Neural progenitor cell (in vitro differentiated cells): ENCODE results near the gene YOD1. TPM values are rescaled to one million over a fixed set of nuclear protein-coding genes. Genes with fewer than 3 reads are reported as not detected.

ENCODE experiments used
- DNase-seq: peaks from one replicate; pipeline ENCODE4 v3.0.0-alpha.2; 2016; ENCODE audit warnings: low spot score
- H2AFZ ChIP-seq: fragments of 200-600 bp; sonication (generic); replicated peaks from 2 replicates; pipeline ENCODE4 v1.6.1; 2016; ENCODE audit warnings: antibody characterized with exemption
- H3F3A ChIP-seq: fragments of 200-600 bp; sonication (generic); 2 replicates; pipeline ENCODE4 v1.6.1; 2016; ENCODE audit warnings: antibody characterized with exemption, low read depth
- H3K27ac ChIP-seq: fragments of 200-600 bp; sonication (generic); 2 replicates; pipeline ENCODE4 v1.5.1; 2016; ENCODE audit warnings: mild to moderate bottlenecking
- H3K27me3 ChIP-seq: fragments of 200-600 bp; sonication (generic); 2 replicates; pipeline ENCODE4 v1.6.1; 2016; ENCODE audit warnings: mild to moderate bottlenecking, moderate library complexity
- H3K36me3 ChIP-seq: fragments of 200-600 bp; sonication (generic); 2 replicates; pipeline ENCODE4 v1.5.1; 2016
- H3K4me1 ChIP-seq: fragments of 200-600 bp; sonication (generic); 2 replicates; pipeline ENCODE4 v1.6.1; 2016; ENCODE audit warnings: mixed run types
- H3K4me2 ChIP-seq: fragments of 200-600 bp; sonication (generic); 2 replicates; pipeline ENCODE4 v1.6.1; 2016
- H3K4me3 ChIP-seq: fragments of 200-600 bp; sonication (generic); 2 replicates; pipeline ENCODE4 v1.5.1; 2016
- H3K79me2 ChIP-seq: fragments of 200-600 bp; sonication (generic); 2 replicates; pipeline ENCODE4 v1.6.1; 2016; ENCODE audit warnings: low read depth
- H3K9ac ChIP-seq: fragments of 200-600 bp; sonication (generic); 2 replicates; pipeline ENCODE4 v1.6.1; 2016
- H3K9me3 ChIP-seq: fragments of 200-600 bp; sonication (generic); 2 replicates; pipeline ENCODE4 v1.5.1; 2016; ENCODE audit warnings: low read depth
- H4K20me1 ChIP-seq: fragments of 200-600 bp; sonication (generic); 2 replicates; pipeline ENCODE4 v1.6.1; 2016; ENCODE audit warnings: low read depth
- H3K27ac Mint-ChIP-seq: 3 replicates; pipeline ENCODE4 v1.8.0; 2021; ENCODE audit warnings: mixed read lengths
- H3K27me3 Mint-ChIP-seq: 2 replicates; pipeline ENCODE4 v1.8.0; 2022; ENCODE audit warnings: low read depth, mild to moderate bottlenecking, inconsistent platforms, moderate library complexity, mixed read lengths; ENCODE audit not compliant: insufficient read depth
- H3K36me3 Mint-ChIP-seq: 3 replicates; pipeline ENCODE4 v1.8.0; 2021; ENCODE audit warnings: mixed read lengths
- H3K4me1 Mint-ChIP-seq: 3 replicates; pipeline ENCODE4 v1.8.0; 2021; ENCODE audit warnings: mixed read lengths
- H3K4me3 Mint-ChIP-seq: 3 replicates; pipeline ENCODE4 v1.8.0; 2021; ENCODE audit warnings: mild to moderate bottlenecking, moderate library complexity, mixed read lengths
- H3K9me3 Mint-ChIP-seq: 3 replicates; pipeline ENCODE4 v1.8.0; 2020; ENCODE audit warnings: mixed read lengths
- EZH2 ChIP-seq: fragments of 200-600 bp; sonication (generic); IDR thresholded peaks from 2 replicates; pipeline ENCODE4 v1.6.1; 2017; ENCODE audit warnings: antibody characterized with exemption, mild to moderate bottlenecking, moderate library complexity
- EZH2phosphoT487 ChIP-seq: fragments of 200-600 bp; sonication (generic); IDR thresholded peaks from 2 replicates; pipeline ENCODE4 v1.6.1; 2017; ENCODE audit warnings: antibody characterized with exemption
- total RNA-seq: library from RNA; depleted of rRNA; stranded (reverse); fragments of >200 nt; gene quantifications from 2 replicates; pipeline ENCODE4 v1.2.3, GENCODE V29; 2015; ENCODE audit warnings: low replicate concordance
- TF ChIP-seq, protein P1 (sequence below): fragments of 200-600 bp; sonication (generic); IDR thresholded peaks from 2 replicates; pipeline ENCODE4 v1.5.1; 2017; ENCODE audit warnings: antibody characterized with exemption, mild to moderate bottlenecking

YOD1 gene
- total RNA-seq, 1 donor from 2014 or later, result 27.0 TPM

DNA sequence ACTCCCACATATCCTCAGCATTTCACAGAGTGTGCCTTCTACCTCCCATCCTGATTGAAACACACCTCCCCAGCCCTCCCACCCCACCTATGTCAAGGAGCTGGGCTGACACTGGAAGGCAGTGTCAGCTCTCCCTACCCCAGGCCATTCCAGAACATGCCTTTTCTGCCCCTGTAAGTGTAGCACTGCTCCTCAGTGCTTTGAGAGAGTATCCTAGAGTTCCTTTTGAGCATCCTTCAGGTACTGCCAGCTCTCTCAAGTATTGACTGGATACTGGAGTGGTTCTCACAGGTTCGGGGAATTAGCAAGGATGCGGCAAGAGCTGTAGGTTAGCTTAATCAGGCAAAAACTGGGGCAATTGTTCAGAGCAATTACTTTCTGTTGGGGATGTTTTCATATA, 40.3 kb downstream of the YOD1 start:
- Histone ChIP-seq H3K4me2 (no peak overlapping the region), H3K4me3 (no peak overlapping the region), H2AFZ (no peak overlapping the region), H3F3A (no peaks in the 10 kb centered on the region), H3K79me2 (no peaks in the 10 kb centered on the region), H3K9ac (no peak overlapping the region), H3K9me3 (no peaks in the 10 kb centered on the region), H3K4me1 (no peaks in the 10 kb centered on the region), H3K27ac (no peak overlapping the region), H4K20me1 (no peaks in the 10 kb centered on the region), H3K27me3 (no peaks in the 10 kb centered on the region), H3K36me3 (no peaks in the 10 kb centered on the region)
- Mint-ChIP-seq H3K27me3 (peaks cover 10% of the 10 kb centered on the region), H3K27ac (no peak overlapping the region), H3K4me3 (no peak overlapping the region), H3K9me3 (no peaks in the 10 kb centered on the region), H3K36me3 (no peaks in the 10 kb centered on the region), H3K4me1 (peaks cover 11% of the 10 kb centered on the region)
- TF ChIP-seq EZH2 (no peak), EZH2phosphoT487 (no peak)
- TF ChIP-seq, protein P1, sequence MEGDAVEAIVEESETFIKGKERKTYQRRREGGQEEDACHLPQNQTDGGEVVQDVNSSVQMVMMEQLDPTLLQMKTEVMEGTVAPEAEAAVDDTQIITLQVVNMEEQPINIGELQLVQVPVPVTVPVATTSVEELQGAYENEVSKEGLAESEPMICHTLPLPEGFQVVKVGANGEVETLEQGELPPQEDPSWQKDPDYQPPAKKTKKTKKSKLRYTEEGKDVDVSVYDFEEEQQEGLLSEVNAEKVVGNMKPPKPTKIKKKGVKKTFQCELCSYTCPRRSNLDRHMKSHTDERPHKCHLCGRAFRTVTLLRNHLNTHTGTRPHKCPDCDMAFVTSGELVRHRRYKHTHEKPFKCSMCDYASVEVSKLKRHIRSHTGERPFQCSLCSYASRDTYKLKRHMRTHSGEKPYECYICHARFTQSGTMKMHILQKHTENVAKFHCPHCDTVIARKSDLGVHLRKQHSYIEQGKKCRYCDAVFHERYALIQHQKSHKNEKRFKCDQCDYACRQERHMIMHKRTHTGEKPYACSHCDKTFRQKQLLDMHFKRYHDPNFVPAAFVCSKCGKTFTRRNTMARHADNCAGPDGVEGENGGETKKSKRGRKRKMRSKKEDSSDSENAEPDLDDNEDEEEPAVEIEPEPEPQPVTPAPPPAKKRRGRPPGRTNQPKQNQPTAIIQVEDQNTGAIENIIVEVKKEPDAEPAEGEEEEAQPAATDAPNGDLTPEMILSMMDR, result no peak
- DNase-seq, result no peak

DNA sequence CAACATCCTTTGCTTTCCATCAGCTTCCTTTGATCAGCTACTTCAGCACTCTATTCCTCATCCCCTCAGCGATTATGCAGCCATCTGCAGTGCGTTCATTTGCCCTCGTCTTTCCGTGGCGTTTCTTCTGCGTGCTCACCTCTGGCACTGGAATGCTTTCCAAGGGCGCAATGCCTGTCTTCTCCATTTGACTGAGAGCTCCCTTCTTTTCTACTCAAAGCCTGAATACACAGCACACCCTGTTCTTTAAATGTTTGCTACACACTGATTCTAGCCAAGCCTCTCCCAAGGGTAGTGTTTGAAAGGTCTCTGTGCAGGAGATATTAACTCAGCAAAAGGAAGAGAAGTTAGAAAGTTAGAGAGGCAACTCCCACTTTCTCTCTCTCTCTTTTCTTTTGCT, 41.1 kb downstream of the YOD1 start:
- H3K4me3 ChIP-seq, result no peak overlapping the region
- H3F3A ChIP-seq, result no peaks in the 10 kb centered on the region
- H3K79me2 ChIP-seq, result no peaks in the 10 kb centered on the region
- H3K9me3 Mint-ChIP-seq, result no peaks in the 10 kb centered on the region
- no peaks in the 10 kb centered on the region for H3K36me3 ChIP-seq
- H3K27me3 ChIP-seq, result no peaks in the 10 kb centered on the region
- DNase-seq, result no peak
- H4K20me1 ChIP-seq, result no peaks in the 10 kb centered on the region
- H3K4me1 Mint-ChIP-seq, result peaks cover 11% of the 10 kb centered on the region
- no peak overlapping the region for H3K27ac ChIP-seq
- H3K4me1 ChIP-seq, result no peaks in the 10 kb centered on the region
- H3K27me3 Mint-ChIP-seq, result peaks cover 15% of the 10 kb centered on the region
- H3K36me3 Mint-ChIP-seq, result no peaks in the 10 kb centered on the region
- no peak overlapping the region for H3K9ac ChIP-seq
- no peak overlapping the region for H2AFZ ChIP-seq
- no peak overlapping the region for H3K4me2 ChIP-seq
- no peak for TF ChIP-seq EZH2
- TF ChIP-seq, protein P1, result no peak
- no peak for TF ChIP-seq EZH2phosphoT487
- H3K9me3 ChIP-seq, result no peaks in the 10 kb centered on the region
- no peak overlapping the region for H3K4me3 Mint-ChIP-seq
- no peak overlapping the region for H3K27ac Mint-ChIP-seq

DNA sequence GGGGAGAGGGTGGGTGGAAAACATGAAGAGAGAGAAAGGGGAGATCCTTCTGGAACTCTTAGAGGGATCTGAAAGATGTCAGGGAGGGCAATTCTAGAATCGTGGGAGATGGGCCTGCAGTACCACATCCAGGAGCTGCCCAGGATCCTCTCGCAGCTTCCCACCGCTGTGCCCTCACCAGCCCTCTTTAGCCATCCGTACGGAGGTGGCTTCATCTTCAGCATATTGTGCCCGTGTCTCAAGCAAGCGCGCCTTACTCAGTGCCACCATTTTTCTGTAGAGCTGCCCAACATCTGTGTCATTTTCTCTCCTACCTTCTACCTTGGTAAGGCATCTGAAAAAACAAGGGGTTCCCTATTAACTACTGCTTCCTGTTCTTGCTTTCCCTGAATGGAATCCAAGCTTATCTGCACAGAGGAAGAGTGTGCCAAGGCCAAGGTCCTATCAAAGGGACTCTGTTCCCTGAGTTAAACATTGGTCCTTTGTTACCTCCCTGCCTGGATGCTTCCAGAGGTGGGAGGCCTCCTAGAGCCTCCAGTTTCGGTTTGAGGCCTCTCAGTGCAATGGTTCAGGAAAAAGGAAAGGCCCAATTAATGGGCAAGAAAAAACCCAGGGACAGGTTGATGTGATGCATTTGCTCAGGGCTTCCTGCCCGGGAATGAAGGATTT, 41.7 kb downstream of the YOD1 start:
- no peak overlapping the region for H3K9ac ChIP-seq
- no peak overlapping the region for H3K27ac Mint-ChIP-seq
- H3K4me3 ChIP-seq, result no peak overlapping the region
- peaks cover 16% of the 10 kb centered on the region for H3K27me3 Mint-ChIP-seq
- H3K4me3 Mint-ChIP-seq, result no peak overlapping the region
- H3K27me3 ChIP-seq, result no peaks in the 10 kb centered on the region
- H3K27ac ChIP-seq, result no peak overlapping the region
- H3K9me3 Mint-ChIP-seq, result no peaks in the 10 kb centered on the region
- DNase-seq, result no peak
- no peaks in the 10 kb centered on the region for H3F3A ChIP-seq
- peaks cover 11% of the 10 kb centered on the region for H3K4me1 Mint-ChIP-seq
- TF ChIP-seq, protein P1, result no peak
- TF ChIP-seq EZH2 (no peak), EZH2phosphoT487 (no peak)
- H3K79me2 ChIP-seq, result no peaks in the 10 kb centered on the region
- no peaks in the 10 kb centered on the region for H3K9me3 ChIP-seq
- no peaks in the 10 kb centered on the region for H4K20me1 ChIP-seq
- H3K36me3 Mint-ChIP-seq, result no peaks in the 10 kb centered on the region
- no peak overlapping the region for H2AFZ ChIP-seq
- no peaks in the 10 kb centered on the region for H3K4me1 ChIP-seq
- H3K4me2 ChIP-seq, result no peak overlapping the region
- no peaks in the 10 kb centered on the region for H3K36me3 ChIP-seq
